GM18520 (cell line): Measurements from ENCODE around the gene MLC1.

Experiments
- ATAC-seq: cut with Tn5 transposase; IDR thresholded peaks from one replicate; pipeline ENCODE4 v1.9.1; 2021; ENCODE audit not compliant: unreplicated experiment

The MLC1 gene

DNA sequence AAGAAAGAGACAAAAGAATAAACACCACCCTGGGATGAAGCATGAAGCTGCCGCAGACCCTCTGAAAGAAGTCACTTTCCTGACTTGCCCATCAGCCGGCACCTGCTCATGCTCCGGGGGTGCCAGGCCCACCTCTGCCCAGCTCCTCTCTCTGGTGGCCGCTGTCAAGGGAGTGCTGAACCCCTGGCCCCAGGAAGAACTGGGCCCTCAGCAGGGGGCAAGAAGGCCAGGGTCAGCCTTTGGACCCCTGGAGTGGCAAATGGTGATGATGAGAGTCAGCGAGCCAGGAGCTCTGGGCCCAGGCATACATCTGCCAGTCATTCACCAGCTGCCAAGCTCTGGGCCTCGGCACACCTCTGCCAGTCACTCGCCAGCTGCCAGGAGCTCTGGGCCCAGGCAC is 44.5 kb downstream of the MLC1 start:
- ATAC-seq, result no peak

DNA sequence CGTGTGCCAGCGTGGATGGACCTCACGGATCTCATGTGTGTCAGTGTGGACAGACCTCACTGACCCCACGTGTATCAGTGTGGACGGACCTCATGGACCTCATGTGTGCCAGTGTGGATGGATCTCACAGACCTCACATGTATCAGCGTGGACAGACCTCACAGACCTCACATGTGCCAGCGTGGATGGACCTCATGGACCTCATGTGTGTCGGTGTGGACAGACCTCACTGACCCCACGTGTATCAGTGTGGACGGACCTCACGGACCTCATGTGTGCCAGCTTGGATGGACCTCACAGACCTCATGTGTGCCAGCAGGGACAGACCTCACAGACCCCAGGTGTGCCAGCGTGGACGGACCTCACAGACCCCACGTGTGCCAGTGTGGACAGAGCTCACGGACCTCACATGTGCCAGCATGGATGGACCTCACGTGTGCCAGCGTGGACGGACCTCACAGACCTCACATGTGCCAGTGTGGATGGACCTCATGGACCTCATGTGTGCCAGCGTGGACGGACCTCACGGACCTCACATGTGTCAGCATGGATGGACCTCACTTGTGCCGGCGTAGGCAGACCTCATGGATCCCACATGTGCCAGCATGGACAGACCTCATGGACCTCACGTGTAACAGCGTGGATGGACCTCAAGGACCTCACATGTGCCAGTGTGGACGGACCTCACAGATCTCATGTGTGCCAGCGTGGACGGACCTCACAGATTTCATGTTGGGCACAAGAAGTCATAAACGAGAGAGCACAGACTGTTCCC is 45.4 kb downstream of the MLC1 start:
- ATAC-seq, result no peak

DNA sequence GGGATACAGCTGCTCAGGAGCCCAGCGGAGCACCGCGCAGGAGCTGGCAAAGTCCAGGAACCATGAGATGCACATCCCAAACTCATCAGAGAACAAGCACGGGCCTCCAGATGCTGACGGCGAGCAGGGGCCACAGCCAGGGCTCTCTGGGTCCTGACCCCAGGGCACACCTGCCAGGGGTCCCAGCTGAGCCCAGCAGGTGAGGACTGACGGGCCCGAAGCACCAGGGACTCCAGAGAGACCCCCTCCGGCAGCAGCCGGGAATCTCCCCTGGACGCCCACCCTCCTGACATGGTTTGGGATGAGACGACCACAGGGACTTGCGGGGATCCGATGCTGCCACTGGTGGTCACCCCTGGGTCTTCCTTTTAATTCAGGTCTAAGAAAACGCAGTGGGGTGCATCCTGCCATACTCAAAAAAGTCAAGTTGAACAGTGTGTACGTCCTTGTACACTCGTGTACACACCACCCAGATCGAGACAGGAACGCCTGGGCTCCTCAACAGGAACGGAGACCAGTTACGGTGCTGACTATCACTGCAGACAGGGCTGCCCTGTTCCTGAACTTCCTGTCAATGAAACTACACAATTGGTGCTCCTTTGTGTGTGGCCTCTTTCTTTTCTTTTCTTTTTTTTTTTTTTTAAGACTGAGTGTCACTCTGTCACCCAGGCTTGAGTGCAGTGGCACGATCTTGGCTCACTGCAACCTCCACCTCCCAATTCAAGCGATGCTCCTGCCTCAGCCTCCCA is 49.1 kb downstream of the MLC1 start:
- no peak for ATAC-seq

DNA sequence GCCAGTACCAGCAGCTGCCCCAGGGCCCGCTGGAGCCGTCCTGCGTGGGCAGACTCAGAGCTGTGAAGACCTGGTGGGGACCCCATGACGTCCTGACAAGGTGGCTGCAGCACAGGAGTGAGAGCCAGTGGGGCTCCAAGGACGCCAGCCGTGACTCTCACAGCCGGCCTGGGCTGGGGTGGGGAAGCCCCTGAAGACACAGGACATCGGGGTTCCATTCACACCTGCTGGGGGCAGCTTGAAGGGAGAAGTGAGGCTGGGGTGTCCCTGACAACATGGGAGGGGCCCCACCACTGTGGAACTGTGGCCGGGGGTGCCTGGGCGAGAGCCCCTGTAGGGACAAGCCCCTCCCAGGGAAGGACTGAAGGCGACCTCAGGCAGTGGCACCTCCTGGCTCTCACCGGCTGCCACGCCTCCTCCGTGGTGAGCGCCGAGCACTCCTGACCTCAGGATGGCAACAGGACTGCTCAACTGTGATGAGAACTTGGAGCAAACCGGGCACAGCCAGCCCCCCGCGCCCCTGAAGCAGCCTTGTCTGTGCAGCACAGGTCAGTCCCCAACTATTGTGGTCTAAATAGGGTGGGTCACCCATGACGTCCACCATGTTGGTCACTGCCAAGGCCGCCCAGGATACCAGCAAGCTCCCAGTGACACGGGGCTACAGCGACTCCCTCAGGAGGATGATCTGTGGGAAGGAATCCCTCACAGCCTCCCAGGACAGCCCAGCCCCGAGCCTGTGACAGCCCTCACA is 49.9 kb downstream of the MLC1 start:
- no peak for ATAC-seq

DNA sequence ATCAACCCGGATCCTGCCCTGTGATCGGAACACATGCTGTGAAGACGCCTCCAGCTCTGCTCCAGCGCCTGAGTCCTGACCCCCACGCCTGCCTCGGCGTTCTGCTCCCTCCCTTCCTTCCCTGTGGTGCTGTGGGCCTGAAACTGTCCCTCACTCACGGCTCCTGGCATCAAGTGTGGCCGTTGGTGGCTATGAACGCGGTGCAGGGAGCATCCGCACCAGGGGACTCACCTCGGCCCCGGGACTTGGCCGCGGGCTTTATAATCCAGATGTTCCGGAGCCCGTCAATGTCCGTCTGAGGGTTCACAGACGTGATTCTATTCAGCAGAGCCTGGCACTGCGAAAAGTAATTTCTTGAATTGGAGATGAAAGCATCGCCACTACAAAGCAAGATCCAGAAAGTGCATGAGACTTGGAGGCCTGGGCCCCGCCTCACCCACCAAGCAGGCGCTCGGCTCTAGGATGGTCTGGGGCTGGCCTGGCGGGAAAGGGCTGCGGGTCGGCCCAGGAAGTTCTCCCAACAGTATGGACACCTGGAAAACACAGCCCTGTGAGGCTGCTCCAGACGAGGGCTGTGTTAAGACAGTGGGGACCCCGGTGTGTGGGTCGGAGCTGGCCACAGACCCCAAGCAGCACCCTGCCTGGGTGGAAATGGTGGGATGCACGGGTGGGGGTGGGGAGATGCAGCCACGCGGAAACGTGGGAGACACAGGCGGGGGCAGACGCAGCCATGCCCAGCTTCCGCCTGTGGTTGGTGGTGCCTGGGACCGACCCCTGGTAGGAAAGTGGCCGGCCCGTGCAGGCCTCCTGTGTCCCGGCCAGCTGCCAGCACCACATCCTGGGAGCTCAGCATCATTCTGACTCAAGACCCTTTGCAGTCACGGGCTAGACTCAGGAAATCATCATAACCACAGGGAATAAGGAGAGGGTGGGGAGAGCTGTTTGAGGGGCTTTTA is 50.8 kb downstream of the MLC1 start:
- ATAC-seq, result no peak

DNA sequence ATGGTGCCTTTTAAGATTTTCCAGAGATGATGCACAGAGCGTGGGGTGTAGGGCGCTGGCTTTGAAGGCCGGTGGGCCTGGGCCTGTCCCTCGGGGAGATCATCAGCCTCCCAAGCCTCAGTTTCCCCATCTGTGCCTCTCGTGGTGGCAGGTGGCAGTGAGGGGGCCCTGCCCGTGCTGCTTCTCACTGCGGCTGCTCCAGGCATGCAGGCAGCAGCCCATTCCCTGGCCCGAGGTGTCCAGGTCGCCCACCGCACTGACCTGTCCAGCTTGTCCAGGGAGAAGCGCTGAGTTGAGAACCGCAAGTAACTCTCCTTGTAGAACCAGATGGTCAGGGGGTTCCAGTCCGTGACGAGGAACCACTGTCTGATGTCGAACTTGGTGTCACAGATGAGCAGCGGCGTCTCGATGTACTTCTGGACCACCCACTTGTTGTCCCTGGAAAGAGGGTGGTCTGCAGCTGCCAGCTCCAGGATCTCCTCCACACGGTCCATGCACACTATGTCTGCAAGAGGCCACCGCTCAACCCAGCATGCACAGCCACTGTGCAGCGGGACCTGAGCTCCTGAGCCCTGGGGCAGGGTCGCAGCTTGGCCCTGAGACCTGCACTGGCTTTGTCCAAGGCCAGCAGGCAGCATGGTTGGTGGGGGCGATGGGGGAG is 52.2 kb downstream of the MLC1 start:
- ATAC-seq, result no peak

DNA sequence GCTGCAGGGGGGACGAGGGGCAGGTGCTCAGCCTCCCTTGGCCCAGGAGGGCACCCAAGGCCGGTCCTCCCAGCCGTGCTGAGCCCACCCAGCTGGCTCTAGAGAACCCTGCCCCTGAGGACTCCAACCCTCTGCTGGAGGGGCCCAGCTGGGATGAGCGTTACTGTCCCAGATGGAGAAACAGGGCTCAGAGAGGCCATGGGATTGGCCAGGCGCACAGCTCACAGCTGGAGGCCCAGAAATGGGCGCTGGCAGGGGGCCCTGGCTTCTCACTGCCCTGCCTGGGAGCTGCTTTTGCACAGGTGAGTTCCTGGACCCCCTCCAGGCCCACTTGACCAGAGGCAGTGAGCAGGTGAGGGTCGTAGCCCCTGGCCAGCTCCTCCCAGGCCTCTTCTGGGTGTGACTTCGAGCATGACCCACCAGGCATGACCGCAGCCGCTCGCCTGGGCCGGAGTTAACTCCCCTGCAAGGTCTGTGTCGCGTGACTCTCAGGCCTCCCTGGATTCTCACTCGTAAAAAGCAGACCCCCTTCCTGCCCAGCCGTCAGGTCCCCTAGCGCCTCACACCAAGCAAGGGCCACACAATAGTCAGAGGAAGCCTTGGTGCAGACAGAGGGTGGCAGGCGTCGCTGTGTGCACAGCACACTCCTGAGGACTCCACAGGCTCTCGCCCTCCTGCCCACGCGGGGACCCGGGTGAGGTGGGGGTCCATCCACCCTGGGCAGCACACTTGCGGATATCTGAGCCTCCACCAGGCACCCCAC is 52.9 kb downstream of the MLC1 start:
- no peak for ATAC-seq

DNA sequence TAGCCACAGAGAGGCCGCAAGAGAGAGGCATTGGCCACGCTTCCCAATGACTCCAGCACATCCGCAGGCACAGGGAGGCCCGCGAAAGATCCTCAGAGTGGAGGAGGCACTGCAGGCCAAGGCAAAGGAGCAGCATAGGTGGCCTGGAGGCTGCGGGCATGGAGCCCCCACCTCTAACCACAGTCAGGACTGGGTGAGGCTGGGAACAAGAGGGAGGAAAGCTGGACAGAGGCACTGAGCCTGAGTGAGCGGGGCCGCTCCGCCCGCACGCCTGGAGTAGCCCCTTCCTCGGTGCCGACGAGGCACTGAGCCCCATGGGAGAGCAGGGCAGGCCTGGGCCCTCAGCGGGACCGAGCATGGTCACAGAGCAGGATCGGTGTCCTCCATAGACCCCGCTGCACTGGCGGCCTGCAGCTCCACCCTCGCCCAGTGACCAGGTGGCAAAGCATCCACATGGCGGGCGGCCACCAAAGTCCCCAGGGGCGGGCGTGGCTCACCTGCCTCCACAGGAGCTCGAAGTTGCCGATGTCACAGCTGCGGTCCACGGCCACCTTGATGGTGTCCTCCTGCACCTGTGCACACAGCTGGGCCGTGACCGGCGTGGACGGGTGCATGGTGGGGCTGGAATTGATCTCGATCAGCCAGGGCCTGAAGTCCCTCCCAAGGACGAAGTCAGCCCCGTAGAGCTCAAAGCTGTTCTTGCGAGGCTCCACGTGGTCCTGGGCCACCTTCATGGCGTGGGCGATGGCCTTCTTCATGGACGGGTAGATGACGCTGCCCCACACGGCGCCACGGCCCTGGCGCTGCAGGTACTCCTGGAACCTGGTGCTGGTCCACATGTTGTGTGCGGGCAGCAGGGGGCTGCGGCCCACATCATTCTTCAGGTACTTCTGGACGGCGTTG is 53.8 kb downstream of the MLC1 start:
- ATAC-seq, result no peak

DNA sequence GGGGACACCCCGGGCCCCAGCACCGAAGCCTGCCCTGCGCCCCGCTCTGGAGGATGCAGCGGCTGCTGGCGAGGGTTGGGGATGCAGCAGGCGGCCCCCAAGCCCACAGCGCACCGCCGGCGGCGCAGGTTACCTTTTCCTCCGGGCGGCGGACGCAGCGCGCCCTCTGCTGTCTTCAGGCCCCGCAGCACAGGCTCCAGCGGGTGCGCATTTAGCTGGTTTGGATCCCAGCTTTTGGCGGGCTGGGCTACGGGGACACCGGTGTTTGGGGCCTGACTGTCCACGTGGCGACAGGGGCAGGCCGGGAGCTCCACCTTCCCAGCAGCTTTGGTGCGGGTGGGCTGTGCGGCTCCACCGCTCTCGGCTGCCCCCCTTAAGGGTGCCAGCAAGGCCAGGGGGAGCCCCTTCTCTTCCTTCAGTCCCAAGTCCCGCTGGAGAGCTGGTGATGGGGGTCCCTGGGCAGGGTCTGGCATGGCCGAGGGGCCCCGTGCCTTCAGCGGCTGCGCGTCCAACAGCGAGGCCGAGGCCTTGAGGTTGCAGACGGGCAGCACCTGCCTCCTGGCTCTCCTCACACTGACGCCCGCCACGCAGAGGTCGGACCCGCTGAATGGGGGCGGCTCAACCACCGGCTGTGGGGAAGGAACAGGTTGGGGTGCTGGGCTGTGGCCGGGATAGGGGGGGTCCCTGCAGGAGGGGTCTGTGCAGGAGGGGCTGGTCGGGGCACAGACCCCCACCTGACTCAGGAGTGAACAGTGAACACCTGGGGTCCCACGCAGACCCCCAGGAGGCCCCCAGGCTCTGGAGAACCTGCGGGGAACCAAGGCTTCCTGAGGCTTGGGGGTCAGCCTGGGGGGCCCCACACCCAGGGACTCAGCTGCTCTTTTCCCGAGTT is 54.7 kb downstream of the MLC1 start:
- ATAC-seq, result no peak

DNA sequence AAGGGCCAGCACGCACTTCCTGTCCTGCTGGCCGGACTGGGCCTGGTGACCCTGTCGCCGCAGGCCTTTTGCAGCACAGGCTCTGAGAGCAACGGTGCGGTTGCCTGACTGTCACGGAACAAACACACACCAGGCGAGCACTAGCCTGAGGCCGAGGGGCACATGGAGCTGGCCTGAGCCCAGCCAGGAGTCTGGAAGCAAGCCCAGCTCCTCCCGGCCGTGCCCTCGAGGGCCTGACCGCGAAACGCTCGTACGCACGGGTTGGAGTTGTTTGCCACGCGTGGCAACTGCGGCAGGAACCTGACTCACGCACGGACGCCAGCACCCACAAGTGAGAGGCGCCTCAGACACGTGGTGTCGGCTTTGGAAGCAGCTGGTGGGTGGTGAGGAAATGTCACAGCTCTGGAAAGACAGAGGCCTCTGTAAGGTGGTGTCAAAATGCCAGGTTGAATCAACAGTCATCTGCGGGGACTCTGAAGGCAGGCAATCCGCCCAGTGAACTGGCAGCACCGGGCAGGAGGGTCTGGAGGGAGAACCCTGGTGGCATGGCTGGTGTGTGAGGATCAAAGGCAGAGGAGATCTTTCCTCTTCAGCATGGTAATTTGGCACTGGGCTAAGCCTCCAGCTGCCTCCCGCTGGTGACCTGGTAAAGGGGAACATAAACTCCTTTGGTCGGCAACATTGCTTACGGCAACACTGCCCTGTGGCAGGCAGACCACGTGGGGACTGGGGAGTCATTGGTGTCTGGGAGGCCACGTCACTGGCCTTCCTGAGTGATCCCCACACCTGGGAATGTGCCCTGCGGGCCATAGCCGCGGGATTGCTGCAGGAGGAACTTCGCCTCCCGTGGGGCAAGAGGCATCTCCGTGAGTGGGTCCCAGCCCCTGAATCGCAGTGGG is 57.3 kb downstream of the MLC1 start:
- ATAC-seq, result no peak

DNA sequence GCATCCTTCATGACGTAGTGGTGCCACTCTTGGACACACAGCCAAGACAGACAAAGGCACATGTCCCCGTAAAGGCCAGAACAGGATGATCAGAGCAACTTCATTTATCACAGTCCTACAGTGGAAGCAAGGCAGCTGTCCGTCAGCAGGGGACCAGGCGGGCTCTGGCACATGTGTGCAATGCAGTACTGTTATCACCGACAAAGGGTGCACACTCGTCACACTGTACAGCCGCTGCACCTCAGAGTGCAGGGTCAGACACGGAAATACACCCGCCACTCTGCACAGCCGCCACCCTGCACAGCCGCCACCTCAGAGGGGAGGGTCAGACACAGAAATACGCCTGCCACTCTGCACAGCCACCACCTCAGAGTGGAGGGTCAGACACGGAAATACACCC is 59.2 kb downstream of the MLC1 start:
- no peak for ATAC-seq

DNA sequence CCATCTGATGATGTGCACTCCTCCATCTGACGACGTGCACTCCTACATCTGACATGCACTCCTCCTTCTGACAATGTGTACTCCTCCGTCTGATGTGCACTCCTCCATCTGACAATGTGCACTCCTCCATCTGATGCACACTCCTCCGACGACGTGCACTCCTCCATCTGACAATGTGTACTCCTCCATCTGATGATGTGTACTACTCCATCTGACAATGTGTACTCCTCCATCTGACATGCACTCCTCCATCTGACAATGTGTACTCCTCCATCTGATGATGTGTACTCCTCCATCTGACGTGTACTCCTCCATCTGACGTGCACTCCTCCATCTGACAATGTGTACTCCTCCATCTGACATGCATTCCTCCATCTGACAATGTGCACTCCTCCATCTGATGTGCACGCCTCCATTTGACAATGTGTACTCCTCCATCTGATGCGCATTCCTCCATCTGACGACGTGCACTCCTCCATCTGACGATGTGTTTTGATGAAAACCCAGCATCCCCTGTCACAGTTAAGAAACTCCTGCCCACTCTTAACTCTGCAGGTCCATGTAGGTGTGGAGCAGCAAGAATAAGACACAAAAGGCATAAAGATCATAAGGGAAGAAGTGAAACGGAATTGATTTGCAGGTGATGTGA is 62.9 kb downstream of the MLC1 start:
- no peak for ATAC-seq

DNA sequence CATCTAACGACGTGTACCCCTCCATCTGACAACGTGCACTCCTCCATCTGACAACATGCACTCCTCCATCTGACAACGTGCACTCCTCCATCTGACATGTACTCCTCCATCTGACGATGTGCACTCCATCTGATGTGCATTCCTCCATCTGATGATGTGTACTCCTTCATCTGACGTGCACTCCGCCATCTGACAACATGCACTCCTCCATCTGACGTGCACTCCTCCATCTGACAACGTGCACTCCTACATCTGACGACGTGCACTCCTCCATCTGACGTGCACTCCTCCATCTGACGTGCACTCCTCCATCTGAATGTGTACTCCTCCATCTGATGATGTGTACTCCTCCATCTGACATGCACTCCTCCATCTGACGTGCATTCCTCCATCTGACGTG is 64.6 kb downstream of the MLC1 start:
- no peak for ATAC-seq

DNA sequence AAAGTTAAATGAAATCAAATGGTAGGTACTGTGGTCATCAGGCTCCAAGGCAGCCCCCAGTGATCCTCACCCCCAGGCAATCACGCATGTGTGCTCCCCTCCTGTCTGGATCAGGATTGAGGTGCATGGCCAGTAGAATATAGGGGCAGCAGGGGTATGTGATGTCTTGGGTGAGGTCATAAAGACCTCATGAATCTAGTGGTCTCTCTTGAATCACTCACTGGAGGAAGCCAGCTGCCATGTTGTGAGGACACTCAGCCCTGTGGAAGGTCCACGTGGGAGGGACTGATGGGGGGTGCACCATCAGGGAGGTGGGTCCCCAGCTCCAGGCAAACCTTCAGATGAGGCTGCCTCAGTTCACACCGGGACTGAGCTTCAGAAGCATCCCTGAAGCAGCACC is 65.9 kb downstream of the MLC1 start:
- ATAC-seq, result no peak

DNA sequence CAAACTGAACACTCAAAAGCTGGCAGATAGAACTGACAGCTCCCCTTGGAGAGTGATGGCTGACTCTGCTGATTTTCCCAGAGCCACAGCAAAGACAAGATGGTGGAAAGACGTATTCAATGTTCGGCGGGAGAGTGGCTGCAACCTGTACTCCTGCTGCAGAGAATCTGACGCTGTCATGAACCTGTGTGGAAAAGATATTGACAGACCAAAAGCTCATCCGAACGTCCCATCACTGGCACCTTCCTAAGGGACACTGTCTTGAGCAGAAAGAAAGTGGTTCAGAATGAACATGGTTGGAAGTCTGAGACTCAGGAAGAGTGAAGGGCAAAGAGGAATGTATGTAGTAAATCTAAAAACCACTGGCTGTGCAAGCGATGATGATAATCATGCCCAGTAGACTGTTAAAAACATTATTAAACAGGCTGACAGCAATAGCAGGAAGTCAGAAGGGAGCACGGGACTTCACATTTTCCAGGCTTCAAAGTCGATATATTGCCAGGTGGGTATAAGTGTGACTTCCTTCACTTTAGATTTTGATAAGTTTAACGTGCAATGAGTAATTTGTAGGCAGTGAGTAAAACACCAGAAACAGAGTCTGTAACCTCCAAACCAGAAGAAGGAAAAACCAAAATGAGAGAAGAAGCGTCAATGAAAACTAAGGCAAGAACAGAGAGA is 66.5 kb downstream of the MLC1 start:
- no peak for ATAC-seq
